GM19023 (cell line): ENCODE results near the gene MTHFD1L.
"Not testable (repeated sequence)": the region's sequence is repeated elsewhere in the genome, so short reads cannot be mapped to it uniquely, and the experiment has no call there.

ENCODE experiments used
- ATAC-seq: cut with Tn5 transposase; IDR thresholded peaks from one replicate; pipeline ENCODE4 v1.9.1; 2021; ENCODE audit warnings: mild to moderate bottlenecking, moderate library complexity; ENCODE audit not compliant: unreplicated experiment

Gene MTHFD1L

DNA sequence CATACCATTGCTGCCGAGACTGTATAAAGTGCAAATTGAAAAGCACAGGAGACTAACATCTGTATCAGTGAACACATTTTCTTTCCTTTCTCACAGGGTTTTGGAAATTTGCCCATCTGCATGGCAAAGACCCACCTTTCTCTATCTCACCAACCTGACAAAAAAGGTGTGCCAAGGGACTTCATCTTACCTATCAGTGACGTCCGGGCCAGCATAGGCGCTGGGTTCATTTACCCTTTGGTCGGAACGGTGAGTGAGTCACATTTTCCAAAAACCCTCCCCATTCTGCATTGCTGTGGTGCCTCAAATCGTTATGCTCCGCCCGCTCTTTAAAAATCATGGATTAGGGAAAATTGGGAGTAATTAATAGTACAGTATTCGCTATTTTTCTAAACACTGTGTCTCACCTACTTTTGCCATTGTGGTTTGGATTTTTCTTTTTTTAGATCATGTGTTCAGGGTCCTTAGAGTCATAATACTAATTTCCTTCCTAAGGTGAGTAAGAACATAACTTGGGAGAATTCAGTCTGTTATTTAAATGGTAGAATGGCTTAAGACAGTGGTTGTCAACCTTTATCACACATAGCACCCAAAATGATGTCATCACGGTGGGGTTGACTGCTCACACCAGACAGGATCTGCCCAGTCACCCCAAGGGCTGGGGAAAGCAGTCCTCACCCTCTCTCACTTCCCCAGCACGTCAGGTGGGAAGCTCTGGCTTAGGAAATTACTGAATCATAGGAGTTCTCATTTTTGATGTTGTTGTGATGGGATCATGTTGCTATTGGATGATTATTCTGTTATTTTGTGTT, 171.6 kb downstream of the MTHFD1L start:
- ATAC-seq = no peak

DNA sequence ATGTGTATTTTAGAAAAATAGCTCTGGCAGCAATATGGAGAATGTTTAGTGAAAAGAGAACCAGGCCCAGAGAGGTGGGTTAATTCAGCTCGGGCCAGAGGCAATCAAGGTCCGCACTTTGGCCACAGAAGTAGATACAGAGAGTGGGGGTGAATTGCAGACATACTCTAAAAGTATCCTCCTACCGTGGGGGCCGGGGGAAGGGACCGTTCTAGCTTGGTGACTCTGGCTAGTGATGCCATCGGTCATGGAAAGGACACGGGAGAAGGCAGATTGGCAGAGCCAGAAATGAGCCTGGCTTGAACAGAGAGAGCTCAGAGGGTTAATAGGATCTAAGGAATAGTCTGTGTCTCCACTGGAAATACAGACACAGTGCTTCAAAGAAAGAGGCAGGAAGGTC, 173.1 kb downstream of the MTHFD1L start:
- no peak for ATAC-seq

DNA sequence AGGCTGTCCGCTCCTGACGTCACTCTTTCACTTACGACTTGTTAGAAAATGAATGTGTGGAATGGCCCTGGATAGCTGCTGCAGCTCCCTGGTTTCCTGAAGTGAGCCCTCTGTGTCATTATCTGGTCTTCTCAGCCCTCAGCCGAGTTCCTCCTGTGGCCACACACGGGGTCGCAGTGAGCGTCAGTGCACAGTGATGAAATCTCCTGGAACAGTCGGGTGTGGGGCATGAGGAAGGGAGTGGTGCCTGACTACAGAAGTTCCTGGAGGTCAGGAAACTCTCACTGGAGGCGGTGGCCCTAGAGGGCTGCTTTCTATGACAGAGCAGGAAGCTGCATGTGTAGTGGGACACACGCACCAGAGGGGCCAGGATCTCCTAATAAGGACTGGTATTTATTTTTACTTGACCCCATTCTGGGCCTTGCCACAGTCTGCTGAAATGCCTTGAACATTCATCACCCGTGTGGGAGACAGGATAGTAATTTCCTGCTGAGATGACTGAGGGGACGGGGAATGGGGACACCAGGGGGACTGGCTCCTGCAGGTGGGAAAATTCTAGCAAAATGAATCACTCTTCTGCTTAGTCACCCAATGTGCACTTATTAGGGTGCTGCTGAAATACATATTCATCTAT, 175.5 kb downstream of the MTHFD1L start:
- not testable (repeated sequence) for ATAC-seq

DNA sequence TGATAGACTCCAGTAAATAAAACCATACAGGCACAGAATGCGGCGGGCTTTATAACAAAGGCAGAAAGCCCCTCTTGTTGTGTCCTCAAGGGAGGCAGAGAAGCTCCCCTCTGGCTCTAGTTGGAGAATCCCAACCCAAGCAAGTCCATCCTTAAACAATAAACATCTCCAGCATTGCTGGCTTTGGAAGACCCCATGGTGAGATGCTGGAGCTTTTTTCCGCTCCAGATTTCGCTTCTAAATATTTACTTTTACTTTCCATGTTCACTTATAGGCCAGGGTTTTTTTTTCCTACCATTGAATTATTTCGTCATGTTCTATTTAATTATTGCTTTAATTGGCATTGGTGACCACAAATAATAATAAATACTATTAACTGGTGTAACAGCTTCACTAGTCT, 176.2 kb downstream of the MTHFD1L start:
- ATAC-seq = no peak

DNA sequence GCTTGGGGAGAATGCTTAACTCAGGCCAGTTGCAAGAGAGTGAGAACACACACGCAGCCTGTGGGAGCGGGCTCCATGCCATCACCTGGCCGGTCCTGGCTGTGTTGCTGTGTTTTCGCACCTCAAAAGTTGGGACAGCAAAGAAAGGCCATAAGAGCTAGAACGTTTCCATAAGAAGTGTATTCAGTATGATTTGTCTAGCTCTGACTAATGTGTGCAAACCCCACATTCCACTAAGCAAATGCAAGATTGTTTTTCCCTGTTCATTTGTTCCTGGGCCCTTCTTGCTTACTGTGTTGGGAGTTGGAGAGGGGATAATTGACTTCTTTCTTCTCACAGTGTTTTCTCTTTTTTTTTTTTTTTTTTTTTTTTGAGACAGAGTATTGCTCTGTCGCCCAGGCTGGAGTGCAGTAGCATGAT, 177.4 kb downstream of the MTHFD1L start:
- not testable (repeated sequence) for ATAC-seq

GRCh38 chr6:151043944-151044343, 178.4 kb downstream of the MTHFD1L start:
- ATAC-seq = no peak

GRCh38 chr6:151044465-151045441, 179.3 kb downstream of the MTHFD1L start:
- no peak for ATAC-seq

GRCh38 chr6:151045511-151046222, 180.2 kb downstream of the MTHFD1L start:
- ATAC-seq = not testable (repeated sequence)

DNA sequence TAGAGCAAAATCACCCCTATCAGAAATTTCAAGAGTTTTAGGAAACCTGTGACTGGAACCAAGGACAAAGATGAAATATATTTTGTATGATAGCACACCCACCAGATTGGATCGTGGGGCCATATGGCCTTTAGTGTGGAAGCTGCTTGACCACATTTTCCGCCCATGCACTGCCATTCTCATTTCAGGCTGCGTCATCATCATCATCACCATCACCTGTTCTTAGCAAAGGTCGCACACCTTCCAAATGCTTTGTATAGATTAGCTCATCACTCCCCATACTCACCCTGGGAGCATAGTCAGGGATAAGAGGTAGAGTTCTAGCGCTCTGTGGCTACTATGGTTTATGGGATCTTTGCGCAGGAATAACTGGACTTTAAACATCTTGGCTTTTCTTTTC, 185.7 kb downstream of the MTHFD1L start:
- no peak for ATAC-seq

- ATAC-seq = no peak
Measured at GRCh38 chr6:151052021-151052646, 186.6 kb downstream of the MTHFD1L start.

GRCh38 chr6:151054306-151054705, 188.8 kb downstream of the MTHFD1L start:
- no peak for ATAC-seq

DNA sequence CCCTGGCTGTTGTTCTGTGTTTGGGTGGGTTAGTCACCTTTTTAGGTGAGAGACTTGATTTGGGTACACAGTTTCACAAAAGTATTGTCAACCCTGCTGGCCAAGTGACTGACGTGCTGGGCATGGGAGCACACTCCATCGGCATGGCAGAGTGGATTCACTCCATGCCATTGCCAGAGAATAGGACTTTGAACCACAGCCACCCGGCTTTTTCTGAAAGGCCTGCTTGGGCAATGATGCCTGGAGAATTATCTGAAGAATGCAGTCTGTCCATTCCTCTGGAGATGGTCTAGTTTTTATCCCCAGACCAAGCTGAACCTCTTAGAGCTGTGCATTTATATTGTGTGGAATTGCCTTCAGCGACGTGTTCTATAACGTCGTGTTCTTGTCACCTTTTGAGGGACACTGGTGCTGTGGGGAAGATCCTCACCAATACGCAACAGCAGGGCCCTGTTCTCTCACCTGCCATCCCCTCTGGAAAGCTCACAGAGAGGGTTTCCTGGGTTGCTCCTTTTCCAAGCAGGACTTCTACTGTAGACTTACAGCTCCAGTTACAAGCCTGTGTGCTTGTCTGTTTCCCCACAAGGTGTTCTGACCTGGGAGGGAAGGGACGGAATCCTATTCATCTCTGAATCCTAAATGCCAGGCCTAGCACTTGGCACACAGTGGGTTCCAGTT, 190.9 kb downstream of the MTHFD1L start:
- no peak for ATAC-seq

DNA sequence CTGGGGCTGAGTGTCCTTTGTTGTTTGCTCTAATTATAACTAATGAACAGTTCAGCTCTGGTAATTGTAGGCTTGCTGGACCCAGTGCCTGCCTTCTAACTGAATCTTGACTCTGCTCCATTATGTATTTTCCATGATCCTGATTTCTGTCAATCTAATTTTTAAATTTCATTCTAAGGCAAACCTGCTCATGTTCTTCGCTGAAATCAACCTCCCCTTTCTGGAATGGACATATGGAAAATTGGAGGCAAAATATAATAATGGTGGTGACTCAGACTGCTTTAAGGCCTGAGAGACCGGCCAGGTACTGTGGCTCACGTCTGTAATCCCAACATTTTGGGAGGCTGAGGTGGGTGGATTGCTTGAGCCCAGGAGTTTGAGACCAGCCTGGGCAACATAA, 191.6 kb downstream of the MTHFD1L start:
- ATAC-seq = no peak

DNA sequence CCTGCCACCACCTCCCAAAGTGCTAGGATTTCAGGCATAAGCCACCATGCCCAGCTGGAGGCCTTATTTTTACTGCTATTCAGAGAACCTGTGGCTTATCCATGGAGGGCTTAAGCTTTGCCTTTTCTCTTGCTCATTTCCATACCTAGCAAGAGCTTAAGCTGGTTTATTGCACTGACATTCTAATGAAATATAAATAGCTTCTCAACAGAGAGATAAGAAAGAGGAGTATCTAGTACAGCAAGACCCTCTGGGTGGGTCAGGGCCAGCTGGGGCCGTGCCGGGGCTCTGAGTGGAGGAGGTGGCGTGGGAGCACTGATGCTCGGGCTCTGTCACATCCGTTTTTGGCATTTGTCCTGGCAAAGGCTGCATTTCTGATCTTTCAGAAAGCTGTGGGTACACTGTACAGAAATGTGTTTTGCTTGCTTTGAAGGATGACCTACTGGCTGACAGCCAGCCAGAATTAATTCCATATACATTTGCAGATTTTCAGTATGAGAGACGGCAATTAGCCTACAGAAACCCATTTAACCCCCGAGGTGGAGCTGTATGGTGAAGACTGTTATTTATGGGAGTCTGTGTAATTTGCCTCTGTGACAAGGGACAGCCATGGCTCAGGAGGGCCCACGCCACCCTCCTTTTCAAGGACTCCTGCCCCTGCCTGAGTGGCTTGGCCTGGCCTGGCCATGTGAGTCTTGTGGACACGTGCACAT, 192.7 kb downstream of the MTHFD1L start:
- no peak for ATAC-seq

- no peak for ATAC-seq
Measured at GRCh38 chr6:151059612-151060095, 194.2 kb downstream of the MTHFD1L start.

DNA sequence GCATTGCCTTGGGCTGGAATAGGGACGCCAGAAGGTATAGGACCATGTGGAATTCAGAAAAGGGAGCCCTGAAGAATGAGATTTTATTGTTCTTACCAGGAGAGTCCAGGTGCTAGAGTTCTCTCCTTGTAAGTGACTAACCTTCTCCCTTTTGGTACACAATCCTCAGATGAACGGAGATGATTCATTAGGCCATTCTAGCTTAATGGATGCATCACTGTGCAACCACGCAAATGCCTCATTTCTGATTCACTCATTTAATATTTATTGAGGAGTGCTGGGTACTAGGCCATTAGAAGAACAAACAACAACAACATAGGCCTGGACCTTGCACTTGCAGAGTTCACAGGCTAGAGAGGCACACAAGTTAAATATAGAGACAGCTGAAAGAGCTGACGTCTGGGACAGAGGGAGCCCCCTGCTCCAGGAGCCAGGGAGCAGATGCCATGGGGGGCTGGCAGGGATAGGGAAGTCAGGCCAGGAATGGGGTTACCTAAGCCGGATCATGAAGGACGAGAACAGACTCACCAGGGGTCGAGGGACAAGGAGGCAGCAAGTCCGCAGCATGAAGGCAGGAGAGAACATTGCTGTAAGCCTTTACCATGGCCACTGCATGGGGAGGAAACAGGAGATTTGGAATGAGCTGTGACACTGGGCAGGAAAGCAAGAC, 194.7 kb downstream of the MTHFD1L start:
- no peak for ATAC-seq

DNA sequence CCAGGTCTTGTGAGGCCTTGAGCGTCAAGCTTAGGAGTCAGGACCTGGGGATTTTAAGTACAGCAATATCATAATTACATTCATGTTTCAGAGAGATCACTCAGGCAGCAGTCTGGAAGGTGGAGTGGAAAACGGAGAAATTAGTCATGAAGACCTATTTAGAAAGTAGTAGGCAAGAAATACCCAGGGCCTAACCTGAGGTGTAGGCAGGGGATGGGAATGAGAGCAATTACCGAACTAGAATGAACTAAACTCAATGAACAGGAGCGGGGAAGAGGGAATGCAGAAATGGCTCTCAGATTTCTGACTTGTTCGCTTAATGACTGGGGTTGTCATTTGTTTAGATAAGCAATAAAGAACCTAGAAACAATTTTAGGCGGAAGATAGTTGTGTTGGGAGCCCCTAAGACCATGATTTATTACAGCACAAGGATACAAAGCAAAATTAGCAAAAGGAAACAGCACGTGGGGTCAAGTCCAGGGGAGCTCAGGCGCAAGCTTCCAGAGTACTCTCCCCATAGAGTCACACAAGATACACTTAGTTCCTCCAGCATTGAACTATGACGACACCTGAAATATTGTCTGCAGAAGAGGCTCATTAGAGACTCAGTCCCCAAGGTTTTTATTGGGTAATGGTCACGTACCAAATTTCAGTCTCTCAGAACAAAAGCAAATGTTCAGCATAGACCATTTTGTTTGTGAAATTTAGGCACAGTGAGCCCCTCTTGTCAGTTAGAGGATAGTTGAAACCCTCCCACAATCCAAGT, 195.4 kb downstream of the MTHFD1L start:
- ATAC-seq = no peak

GRCh38 chr6:151063352-151063751, 197.8 kb downstream of the MTHFD1L start:
- ATAC-seq = no peak
